OCI-LY7 (cell line): ENCODE measurements around the gene FUBP3. TPM values are rescaled to one million over a fixed set of nuclear protein-coding genes. Genes with fewer than 3 reads are reported as not detected.

ENCODE experiments used
- BruUV-seq: library from RNA; stranded (reverse); fragments of 400-500 nt; replicated peaks from 2 replicates; lab custom pipeline; 2021; lab: Mats Ljungman, UMichigan
- CTCF ChIA-PET: fragments of 300-600 bp; sonication (Branson Sonifier 250); formaldehyde crosslinking; loops from one replicate; lab custom pipeline; 2022; ENCODE audit warnings: antibody characterized with exemption; ENCODE audit not compliant: unreplicated experiment; lab: Charles Lee
- POLR2A ChIA-PET: fragments of 300-600 bp; sonication (Branson Sonifier 250); formaldehyde crosslinking; loops from one replicate; lab custom pipeline; 2022; ENCODE audit warnings: antibody characterized with exemption; lab: Charles Lee
- DNase-seq: peaks from one replicate; pipeline ENCODE4 v3.0.0-alpha.2; 2015; ENCODE audit warnings: low spot score
- H2AFZ ChIP-seq: fragments of 200-600 bp; sonication (generic), shearing (Covaris generic); 2 replicates; pipeline ENCODE4 v1.6.1; 2014; ENCODE audit warnings: mild to moderate bottlenecking, antibody characterized with exemption, low read length, moderate library complexity
- H3K27ac ChIP-seq: fragments of 200-600 bp; sonication (generic); 2 replicates; pipeline ENCODE4 v1.5.1; 2014; ENCODE audit warnings: mixed run types, low read depth, mild to moderate bottlenecking, moderate library complexity, low read length, inconsistent platforms; ENCODE audit not compliant: poor library complexity, severe bottlenecking
- H3K36me3 ChIP-seq: fragments of 200-600 bp; sonication (generic); 2 replicates; pipeline ENCODE4 v1.6.1; 2014; ENCODE audit warnings: mild to moderate bottlenecking, antibody characterized with exemption, low read length, moderate library complexity, mixed read lengths; ENCODE audit not compliant: insufficient read depth
- H3K4me1 ChIP-seq: fragments of 200-600 bp; sonication (generic); 2 replicates; pipeline ENCODE4 v1.5.1; 2014; ENCODE audit warnings: mild to moderate bottlenecking, low read length; ENCODE audit not compliant: insufficient read depth, poor library complexity, severe bottlenecking
- H3K4me2 ChIP-seq: fragments of 200-600 bp; sonication (generic); 2 replicates; pipeline ENCODE4 v1.6.1; 2014; ENCODE audit warnings: mild to moderate bottlenecking, low read length
- H3K4me3 ChIP-seq: fragments of 200-600 bp; sonication (generic); 2 replicates; pipeline ENCODE4 v1.5.1; 2014; ENCODE audit warnings: mild to moderate bottlenecking, low read depth, low read length; ENCODE audit not compliant: poor library complexity, severe bottlenecking
- H3K79me2 ChIP-seq: fragments of 200-600 bp; sonication (generic); 2 replicates; pipeline ENCODE4 v1.6.1; 2016; ENCODE audit warnings: low read depth, mild to moderate bottlenecking, low read length, moderate library complexity, mixed read lengths; ENCODE audit not compliant: insufficient read depth
- H3K9me2 ChIP-seq: fragments of 200-600 bp; sonication (generic); 2 replicates; pipeline ENCODE4 v1.6.1; 2016; ENCODE audit warnings: mild to moderate bottlenecking, low read length, mixed read lengths; ENCODE audit not compliant: insufficient read depth
- H3K9me3 ChIP-seq: fragments of 200-600 bp; sonication (generic); 2 replicates; pipeline ENCODE4 v1.6.1; 2014; ENCODE audit warnings: mild to moderate bottlenecking, mixed run types, low read length, mixed read lengths
- H4K20me1 ChIP-seq: fragments of 200-600 bp; sonication (generic); 2 replicates; pipeline ENCODE4 v1.6.1; 2014; ENCODE audit warnings: mild to moderate bottlenecking, antibody characterized with exemption, low read length, moderate library complexity, mixed read lengths; ENCODE audit not compliant: insufficient read depth
- EZH2phosphoT487 ChIP-seq: fragments of 200-600 bp; sonication (generic); IDR thresholded peaks from 2 replicates; pipeline ENCODE4 v1.6.1; 2018; ENCODE audit warnings: low read depth, borderline replicate concordance, mild to moderate bottlenecking, mixed run types, antibody characterized with exemption, low read length, moderate library complexity, mixed read lengths
- intact Hi-C: fragments of 100-400 bp; cut with micrococcal nuclease; formaldehyde crosslinking; loops from one replicate; pipeline ENCODE4 v1.10.0; 2022; ENCODE audit not compliant: unreplicated experiment
- total RNA-seq, 2 experiments: library from RNA; depleted of rRNA in 1 of 2; stranded (reverse); fragments of >200 nt in 1 of 2; shearing (Covaris generic) in 1 of 2; gene quantifications; 2 replicates each; pipeline ENCODE4 v1.2.3, GENCODE V29; 2014 to 2022
- TF ChIP-seq, protein P1 (sequence below): fragments of 200-600 bp; sonication (generic); conservative IDR thresholded peaks from 2 replicates; pipeline ENCODE4 v1.5.1; 2014; ENCODE audit warnings: mild to moderate bottlenecking, antibody characterized with exemption, low read length, moderate library complexity, mixed read lengths

Gene FUBP3
- total RNA-seq, 2 experiments from 2014 or later, result 62.3 to 78.3 TPM

DNA sequence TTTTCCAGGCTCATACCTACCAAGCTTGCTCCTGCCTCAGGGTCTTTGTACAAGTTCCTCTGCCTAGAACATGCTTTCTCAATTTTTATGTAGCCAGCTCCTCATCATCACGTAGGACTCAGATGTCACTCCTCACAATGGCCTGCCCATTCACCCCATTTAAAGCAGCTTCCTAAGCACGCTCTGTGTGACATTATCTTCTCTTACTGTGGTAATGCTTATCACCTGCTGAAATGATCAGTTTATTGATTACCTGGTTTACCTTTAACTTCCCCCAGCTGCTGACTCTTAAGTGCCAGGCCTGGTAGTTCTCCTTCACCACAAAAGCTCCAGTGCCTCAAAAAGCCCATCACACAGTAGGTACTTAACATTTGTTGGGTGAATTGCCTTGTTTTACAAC lies 13.6 kb downstream of the FUBP3 start:
- POLR2A ChIA-PET, result interaction anchor here (0.6 to 1.4 kb wide), 2 partner anchors 11 to 132 kb away, joined by 3 to 5 read pairs; no protein-coding TSS in a partner anchor
- CTCF ChIA-PET, result no interaction called here
- H3K4me1 ChIP-seq, result no peaks in the 10 kb centered on the region
- H3K27ac ChIP-seq, result no peak overlapping the region
- no peak overlapping the region for H3K4me2 ChIP-seq
- no peaks in the 10 kb centered on the region for H3K9me2 ChIP-seq
- DNase-seq, result no peak
- peaks cover 60% of the 10 kb centered on the region for H3K36me3 ChIP-seq
- intact Hi-C loops, result no loop called here
- H2AFZ ChIP-seq, result no peak overlapping the region
- no peak for TF ChIP-seq EZH2phosphoT487
- TF ChIP-seq, protein P1, sequence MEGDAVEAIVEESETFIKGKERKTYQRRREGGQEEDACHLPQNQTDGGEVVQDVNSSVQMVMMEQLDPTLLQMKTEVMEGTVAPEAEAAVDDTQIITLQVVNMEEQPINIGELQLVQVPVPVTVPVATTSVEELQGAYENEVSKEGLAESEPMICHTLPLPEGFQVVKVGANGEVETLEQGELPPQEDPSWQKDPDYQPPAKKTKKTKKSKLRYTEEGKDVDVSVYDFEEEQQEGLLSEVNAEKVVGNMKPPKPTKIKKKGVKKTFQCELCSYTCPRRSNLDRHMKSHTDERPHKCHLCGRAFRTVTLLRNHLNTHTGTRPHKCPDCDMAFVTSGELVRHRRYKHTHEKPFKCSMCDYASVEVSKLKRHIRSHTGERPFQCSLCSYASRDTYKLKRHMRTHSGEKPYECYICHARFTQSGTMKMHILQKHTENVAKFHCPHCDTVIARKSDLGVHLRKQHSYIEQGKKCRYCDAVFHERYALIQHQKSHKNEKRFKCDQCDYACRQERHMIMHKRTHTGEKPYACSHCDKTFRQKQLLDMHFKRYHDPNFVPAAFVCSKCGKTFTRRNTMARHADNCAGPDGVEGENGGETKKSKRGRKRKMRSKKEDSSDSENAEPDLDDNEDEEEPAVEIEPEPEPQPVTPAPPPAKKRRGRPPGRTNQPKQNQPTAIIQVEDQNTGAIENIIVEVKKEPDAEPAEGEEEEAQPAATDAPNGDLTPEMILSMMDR, result no peak
- no peaks in the 10 kb centered on the region for H3K9me3 ChIP-seq
- H3K79me2 ChIP-seq, result peaks cover 22% of the 10 kb centered on the region; the same call in 1 of the 2 replicates
- no peak overlapping the region for H3K4me3 ChIP-seq
- no TSS peak for BruUV-seq
- no peaks in the 10 kb centered on the region; the same call in 1 of the 2 replicates for H4K20me1 ChIP-seq

DNA sequence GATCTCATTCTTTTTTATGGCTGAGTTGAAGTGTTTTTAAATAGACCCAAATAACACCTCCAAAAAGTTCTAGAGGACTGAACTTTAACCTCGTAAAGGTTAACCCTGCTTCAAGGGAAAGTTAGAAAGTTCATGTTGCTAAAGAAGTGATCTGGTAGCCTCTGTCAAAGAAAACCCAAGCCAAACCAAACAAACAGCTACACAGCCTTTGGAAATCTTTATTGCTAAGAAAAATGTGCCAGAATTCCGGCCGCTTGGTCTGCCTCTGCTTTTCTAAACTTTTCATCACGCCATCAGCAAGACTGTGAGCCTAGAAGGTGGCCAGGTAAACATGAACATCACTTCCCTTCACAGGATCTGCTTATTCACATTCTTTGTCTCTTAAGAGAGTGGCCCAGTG lies 17.9 kb downstream of the FUBP3 start:
- Histone ChIP-seq H3K27ac (no peak overlapping the region), H3K9me2 (no peaks in the 10 kb centered on the region), H3K79me2 (0 out of 2 replicates have a peak, but pooled peaks cover 3% of the 10 kb centered on the region), H2AFZ (no peak overlapping the region), H3K4me2 (no peak overlapping the region), H3K9me3 (no peaks in the 10 kb centered on the region), H3K4me1 (no peaks in the 10 kb centered on the region), H3K36me3 (peaks cover 72% of the 10 kb centered on the region), H4K20me1 (no peaks in the 10 kb centered on the region), H3K4me3 (no peak overlapping the region)
- no TSS peak for BruUV-seq
- no peak for DNase-seq
- ChIA-PET CTCF (no interaction called here), POLR2A (no interaction called here)
- TF ChIP-seq EZH2phosphoT487, result no peak
- TF ChIP-seq, protein P1, result no peak
- intact Hi-C loops, result no loop called here

DNA sequence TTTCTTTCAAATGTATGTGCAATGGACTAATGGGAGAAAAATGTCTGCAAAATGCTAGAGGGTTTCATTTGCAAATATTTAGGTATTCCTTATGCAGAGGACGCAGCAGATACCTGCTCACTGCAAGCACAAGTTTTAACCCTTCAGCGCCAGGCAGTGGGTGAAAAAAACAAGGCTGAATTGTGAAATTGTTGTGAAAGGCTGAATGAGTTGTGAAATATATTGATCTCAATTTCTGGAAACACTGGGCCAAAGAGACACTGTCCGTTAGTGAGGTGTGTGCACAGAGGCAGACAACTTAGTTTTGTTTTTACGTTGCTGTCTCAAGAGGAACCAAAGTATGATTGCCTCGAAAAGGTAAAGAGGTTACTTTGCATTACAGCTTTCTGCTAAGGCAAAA lies 18.8 kb downstream of the FUBP3 start:
- Histone ChIP-seq H3K4me2 (no peak overlapping the region), H3K9me3 (no peaks in the 10 kb centered on the region), H3K4me1 (no peaks in the 10 kb centered on the region), H3K36me3 (peaks cover 78% of the 10 kb centered on the region), H3K4me3 (no peak overlapping the region), H3K9me2 (no peaks in the 10 kb centered on the region), H2AFZ (no peak overlapping the region), H3K79me2 (0 out of 2 replicates have a peak, but pooled peaks cover 3% of the 10 kb centered on the region), H3K27ac (no peak overlapping the region), H4K20me1 (no peaks in the 10 kb centered on the region)
- POLR2A ChIA-PET, result no interaction called here
- CTCF ChIA-PET, result no interaction called here
- DNase-seq, result no peak
- BruUV-seq, result no TSS peak
- intact Hi-C loops, result no loop called here
- no peak for TF ChIP-seq EZH2phosphoT487
- TF ChIP-seq, protein P1, result no peak
